ENCODE data around the gene CRCP.
"Not testable (repeated sequence)": the region's sequence is repeated elsewhere in the genome, so short reads cannot be mapped to it uniquely, and the experiment has no call there.

The CRCP gene

GRCh38 chr7:66108410-66108809 lies 6.2 kb upstream of the CRCP start:
- DNase-seq (ENCODE audit: low read depth in 2 of 2), result not testable (repeated sequence)

GRCh38 chr7:66110856-66111255 lies 3.8 kb upstream of the CRCP start:
- no peak for DNase-seq (ENCODE audit: low read depth in 2 of 2)

- not testable (repeated sequence) for DNase-seq (ENCODE audit: low read depth in 2 of 2)
These were observed 2.2 kb downstream of the CRCP start for GRCh38 chr7:66116680-66117420.

- no peak for DNase-seq (ENCODE audit: low read depth in 2 of 2)
These were observed 4.0 kb downstream of the CRCP start for GRCh38 chr7:66118603-66119002.

GRCh38 chr7:66119245-66119850 lies 4.7 kb downstream of the CRCP start:
- no peak for DNase-seq (ENCODE audit: low read depth in 2 of 2)

- no peak for DNase-seq (ENCODE audit: low read depth in 2 of 2)
These were observed 8.5 kb downstream of the CRCP start for GRCh38 chr7:66123175-66123528.

GRCh38 chr7:66124569-66124861 lies 9.9 kb downstream of the CRCP start:
- DNase-seq (ENCODE audit: low read depth in 2 of 2), result not testable (repeated sequence)

- DNase-seq (ENCODE audit: low read depth in 2 of 2), result no peak
These were observed 10.5 kb downstream of the CRCP start for GRCh38 chr7:66125052-66125694.

- not testable (repeated sequence) for DNase-seq (ENCODE audit: low read depth in 2 of 2)
These were observed 11.2 kb downstream of the CRCP start for GRCh38 chr7:66125781-66126352.

- not testable (repeated sequence) for DNase-seq (ENCODE audit: low read depth in 2 of 2)
These were observed 12.5 kb downstream of the CRCP start for GRCh38 chr7:66127172-66127571.

- DNase-seq (ENCODE audit: low read depth in 2 of 2), result no peak
These were observed 24.5 kb downstream of the CRCP start for GRCh38 chr7:66138994-66139752.

- DNase-seq (ENCODE audit: low read depth in 2 of 2), result no peak
These were observed 26.3 kb downstream of the CRCP start for GRCh38 chr7:66140924-66141323.

- no peak for DNase-seq (ENCODE audit: low read depth in 2 of 2)
These were observed 27.7 kb downstream of the CRCP start for GRCh38 chr7:66142334-66142733.

- DNase-seq (ENCODE audit: low read depth in 2 of 2), result no peak
These were observed 28.3 kb downstream of the CRCP start for GRCh38 chr7:66142996-66143395.

GRCh38 chr7:66143876-66144332 lies 29.3 kb downstream of the CRCP start:
- no peak for DNase-seq (ENCODE audit: low read depth in 2 of 2)

- DNase-seq (ENCODE audit: low read depth in 2 of 2), result no peak
These were observed 30.9 kb downstream of the CRCP start for GRCh38 chr7:66145400-66146104.

- DNase-seq (ENCODE audit: low read depth in 2 of 2), result no peak
These were observed 32.1 kb downstream of the CRCP start for GRCh38 chr7:66146701-66147100.

GRCh38 chr7:66147657-66148056 lies 33.0 kb downstream of the CRCP start:
- not testable (repeated sequence) for DNase-seq (ENCODE audit: low read depth in 2 of 2)

- DNase-seq (ENCODE audit: low read depth in 2 of 2), result no peak
These were observed 35.8 kb downstream of the CRCP start for GRCh38 chr7:66150471-66150870.

GRCh38 chr7:66152371-66153191 lies 37.9 kb downstream of the CRCP start:
- DNase-seq (ENCODE audit: low read depth in 2 of 2), result no peak

GRCh38 chr7:66153691-66154090 lies 39.0 kb downstream of the CRCP start:
- DNase-seq (ENCODE audit: low read depth in 2 of 2), result no peak

All from stimulated activated CD8-positive, alpha-beta memory T cell treated with anti-CD3 and anti-CD28 coated beads, Interleukin-7, amount 100 ng/mL, for 4 hours (primary cell).